ENCODE data around the gene GLRX3. TPM values are rescaled to one million over a fixed set of nuclear protein-coding genes. Genes with fewer than 3 reads are reported as not detected.
"Not testable (repeated sequence)": the region's sequence is repeated elsewhere in the genome, so short reads cannot be mapped to it uniquely, and the experiment has no call there.

GLRX3 gene
- total and polyA plus RNA-seq, 2 donors (not counting 1 experiment from before 2014, with no cell fraction given) = 26.9 to 45.4 TPM

GRCh38 chr10:130117535-130117934 is 18.7 kb upstream of the GLRX3 start:
- DNase-seq; H3K79me2 ChIP-seq (ENCODE audit: control insufficient read depth, insufficient read depth, low read length); H3K4me1 Mint-ChIP-seq; H3K4me2 ChIP-seq (replicated peaks; ENCODE audit: low read depth, low read length, poor library complexity, severe bottlenecking); H2AFZ ChIP-seq (ENCODE audit: insufficient read depth, low read depth, low read length, poor library complexity, severe bottlenecking); H3K9ac ChIP-seq (ENCODE audit: low read length); H3K27me3 Mint-ChIP-seq; H3K4me3 ChIP-seq (ENCODE audit: control extremely low read depth in 1 of 5, extremely low read depth in 1 of 5, insufficient read depth in 1 of 5, low read depth in 2 of 5, low read length in 4 of 5); ATAC-seq (ENCODE audit: low read depth); POLR2A ChIA-PET; H3K4me1 ChIP-seq (ENCODE audit: control insufficient read depth in 2 of 2, insufficient read depth in 2 of 2, low read length in 2 of 2); H3K27me3 ChIP-seq (replicated peaks in 1 of 4; ENCODE audit: control extremely low read depth in 1 of 4, control insufficient read depth in 3 of 4, insufficient read depth in 4 of 4, low read length in 3 of 4); H3K36me3 ChIP-seq (replicated peaks in 1 of 2; ENCODE audit: control extremely low read depth in 1 of 2, control insufficient read depth in 1 of 2, extremely low read depth in 1 of 2, insufficient read depth in 2 of 2, low read length in 1 of 2); H3K27ac ChIP-seq (ENCODE audit: low read length in 2 of 2); H4K20me1 ChIP-seq (ENCODE audit: control insufficient read depth, insufficient read depth, low read length, poor library complexity, severe bottlenecking); H3K4me3 Mint-ChIP-seq; H3K9me3 Mint-ChIP-seq (ENCODE audit: insufficient read depth); H3K27ac Mint-ChIP-seq: not testable (repeated sequence)
- CTCF ChIA-PET = interaction anchor here (1.3 to 2.1 kb wide), 2 partner anchors 10 to 13 kb away, joined by 6 to 12 read pairs; no protein-coding TSS in a partner anchor
- intact Hi-C loops (cut with micrococcal nuclease) = loop anchor here (10.0 kb wide), 1 partner anchor 1787 kb away; the partner anchor contains the start of gene PPP2R2D
- 77% methylated on average over 3 of the region's 6 CpGs for WGBS (ENCODE audit: insufficient coverage)
- H3K9me3 ChIP-seq (ENCODE audit: control extremely low read depth in 1 of 3, control insufficient read depth in 2 of 3, insufficient read depth in 1 of 3, low read length in 2 of 3) = peaks cover 0 to 12% (median 0%) of the 10 kb centered on the region in 3 donors

- ATAC-seq (ENCODE audit: low read depth) = no peak
- no peaks in the 10 kb centered on the region for H3K79me2 ChIP-seq (ENCODE audit: control insufficient read depth, insufficient read depth, low read length)
- peaks cover 0 to 10% (median 0%) of the 10 kb centered on the region in 3 donors for H3K9me3 ChIP-seq (ENCODE audit: control extremely low read depth in 1 of 3, control insufficient read depth in 2 of 3, insufficient read depth in 1 of 3, low read length in 2 of 3)
- no peak overlapping the region for H3K4me2 ChIP-seq (replicated peaks; ENCODE audit: low read depth, low read length, poor library complexity, severe bottlenecking)
- no peak overlapping the region for H3K27ac ChIP-seq (ENCODE audit: low read length in 2 of 2)
- H3K4me3 Mint-ChIP-seq = no peak overlapping the region
- H3K27ac Mint-ChIP-seq = no peak overlapping the region
- no peaks in the 10 kb centered on the region for H3K27me3 ChIP-seq (replicated peaks in 1 of 4; ENCODE audit: control extremely low read depth in 1 of 4, control insufficient read depth in 3 of 4, insufficient read depth in 4 of 4, low read length in 3 of 4)
- H3K9me3 Mint-ChIP-seq (ENCODE audit: insufficient read depth) = peaks cover 8% of the 10 kb centered on the region
- no peaks in the 10 kb centered on the region for H4K20me1 ChIP-seq (ENCODE audit: control insufficient read depth, insufficient read depth, low read length, poor library complexity, severe bottlenecking)
- H3K27me3 Mint-ChIP-seq = peaks cover 16% of the 10 kb centered on the region
- H3K4me3 ChIP-seq (ENCODE audit: control extremely low read depth in 1 of 5, extremely low read depth in 1 of 5, insufficient read depth in 1 of 5, low read depth in 2 of 5, low read length in 4 of 5) = no peak overlapping the region
- no peak for TF ChIP-seq CTCF (IDR thresholded peaks at IDR 0.05)
- TF ChIP-seq EZH2 (IDR thresholded peaks at IDR 0.05; ENCODE audit: borderline replicate concordance, insufficient read depth, low read depth, low read length, poor library complexity, severe bottlenecking) = no peak
- ChIA-PET POLR2A (no interaction called here), CTCF (interaction anchor here (1.6 kb wide), 1 partner anchor 10 kb away, joined by 3 read pairs; no protein-coding TSS in a partner anchor)
- no peaks in the 10 kb centered on the region for H3K36me3 ChIP-seq (replicated peaks in 1 of 2; ENCODE audit: control extremely low read depth in 1 of 2, control insufficient read depth in 1 of 2, extremely low read depth in 1 of 2, insufficient read depth in 2 of 2, low read length in 1 of 2)
- 74% methylated on average over 12 of the region's 13 CpGs for WGBS (ENCODE audit: insufficient coverage)
- H3K4me1 ChIP-seq (ENCODE audit: control insufficient read depth in 2 of 2, insufficient read depth in 2 of 2, low read length in 2 of 2) = no peaks in the 10 kb centered on the region
- no peak overlapping the region for H2AFZ ChIP-seq (ENCODE audit: insufficient read depth, low read depth, low read length, poor library complexity, severe bottlenecking)
- intact Hi-C loops (cut with micrococcal nuclease) = no loop called here
- H3K4me1 Mint-ChIP-seq = no peaks in the 10 kb centered on the region
- DNase-seq = no peak
- H3K9ac ChIP-seq (ENCODE audit: low read length) = no peak overlapping the region
Observed at GRCh38 chr10:130121486-130122079, 14.6 kb upstream of the GLRX3 start.
